GM12878 (cell line): ENCODE results near the gene GALNT6.

Source experiments
- CEBPB ChIP-seq, 2 experiments: fragments of 150-350 bp in 1 of 2; IDR thresholded peaks; 2 replicates each; pipeline ENCODE4 v1.6.1; 2012 to 2014; ENCODE audit warnings: low read depth in 2 of 2, low read length in 2 of 2, borderline replicate concordance in 1 of 2, inconsistent platforms in 1 of 2
- EZH2 ChIP-seq: IDR thresholded peaks from 2 replicates; pipeline ENCODE4 v1.6.1; 2012; ENCODE audit warnings: low read depth, mild to moderate bottlenecking, control low read depth, inconsistent platforms, low read length, borderline replicate concordance; ENCODE audit not compliant: control insufficient read depth
- MTA2 ChIP-seq: fragments of 450-650 bp; IDR thresholded peaks from 2 replicates; pipeline ENCODE4 v1.6.1; 2016; ENCODE audit warnings: low read depth, mild to moderate bottlenecking, moderate library complexity
- MYC ChIP-seq: IDR thresholded peaks from 2 replicates; pipeline ENCODE4 v1.6.1; 2011; ENCODE audit warnings: mild to moderate bottlenecking, low read length, moderate library complexity, inconsistent platforms; ENCODE audit not compliant: insufficient read depth, insufficient replicate concordance, insufficient read length, severe bottlenecking
- NFIC ChIP-seq: IDR thresholded peaks from 2 replicates; pipeline ENCODE4 v1.6.1; 2012; ENCODE audit warnings: low read depth, mild to moderate bottlenecking, inconsistent platforms, low read length, moderate library complexity
- NRF1 ChIP-seq: conservative IDR thresholded peaks from 2 replicates; pipeline ENCODE4 v1.6.1; 2011; ENCODE audit warnings: mild to moderate bottlenecking, low read depth, low read length, improper control_type of control experiment
- POLR2AphosphoS5 ChIP-seq: IDR thresholded peaks from 2 replicates; pipeline ENCODE4 v1.6.1; 2011; ENCODE audit warnings: mild to moderate bottlenecking, low read length, inconsistent platforms
- RCOR1 ChIP-seq: conservative IDR thresholded peaks from 2 replicates; pipeline ENCODE4 v1.6.1; 2012; ENCODE audit warnings: low read depth, low read length, improper control_type of control experiment
- TCF12 ChIP-seq: IDR thresholded peaks from 2 replicates; pipeline ENCODE4 v1.6.1; 2011; ENCODE audit warnings: low read depth, mild to moderate bottlenecking, low read length
- TF ChIP-seq, protein P1 (sequence below), 3 experiments: IDR thresholded peaks in 2 of 3; conservative IDR thresholded peaks in 1 of 3; 2 replicates each; pipeline ENCODE4 v1.5.1; 2011; ENCODE audit warnings: low read depth in 3 of 3, low read length in 3 of 3, mild to moderate bottlenecking in 3 of 3, control low read depth in 2 of 3, moderate library complexity in 2 of 3, inconsistent platforms in 1 of 3, mixed read lengths in 1 of 3; ENCODE audit not compliant: control insufficient read depth in 2 of 3, insufficient read depth in 1 of 3; ENCODE audit errors: extremely low read depth in 1 of 3
- TF ChIP-seq, protein P2 (sequence below): IDR thresholded peaks from 2 replicates; pipeline ENCODE4 v1.6.1; 2012; ENCODE audit warnings: low read depth, low read length, improper control_type of control experiment
- TF ChIP-seq, protein P3 (sequence below): fragments of 450-650 bp; IDR thresholded peaks from 2 replicates; pipeline ENCODE4 v1.6.1; 2017; ENCODE audit warnings: antibody characterized with exemption, mild to moderate bottlenecking, moderate library complexity
- TF ChIP-seq, protein P4 (sequence below): IDR thresholded peaks from 2 replicates; pipeline ENCODE4 v1.6.1; 2012; ENCODE audit warnings: mild to moderate bottlenecking, low read depth, low read length
- TF ChIP-seq, protein P5 (sequence below): IDR thresholded peaks from 2 replicates; pipeline ENCODE4 v1.6.1; 2011; ENCODE audit warnings: borderline replicate concordance, low read depth, mild to moderate bottlenecking, moderate library complexity, mixed read lengths, low read length; ENCODE audit not compliant: insufficient read depth; ENCODE audit errors: extremely low read length

DNA sequence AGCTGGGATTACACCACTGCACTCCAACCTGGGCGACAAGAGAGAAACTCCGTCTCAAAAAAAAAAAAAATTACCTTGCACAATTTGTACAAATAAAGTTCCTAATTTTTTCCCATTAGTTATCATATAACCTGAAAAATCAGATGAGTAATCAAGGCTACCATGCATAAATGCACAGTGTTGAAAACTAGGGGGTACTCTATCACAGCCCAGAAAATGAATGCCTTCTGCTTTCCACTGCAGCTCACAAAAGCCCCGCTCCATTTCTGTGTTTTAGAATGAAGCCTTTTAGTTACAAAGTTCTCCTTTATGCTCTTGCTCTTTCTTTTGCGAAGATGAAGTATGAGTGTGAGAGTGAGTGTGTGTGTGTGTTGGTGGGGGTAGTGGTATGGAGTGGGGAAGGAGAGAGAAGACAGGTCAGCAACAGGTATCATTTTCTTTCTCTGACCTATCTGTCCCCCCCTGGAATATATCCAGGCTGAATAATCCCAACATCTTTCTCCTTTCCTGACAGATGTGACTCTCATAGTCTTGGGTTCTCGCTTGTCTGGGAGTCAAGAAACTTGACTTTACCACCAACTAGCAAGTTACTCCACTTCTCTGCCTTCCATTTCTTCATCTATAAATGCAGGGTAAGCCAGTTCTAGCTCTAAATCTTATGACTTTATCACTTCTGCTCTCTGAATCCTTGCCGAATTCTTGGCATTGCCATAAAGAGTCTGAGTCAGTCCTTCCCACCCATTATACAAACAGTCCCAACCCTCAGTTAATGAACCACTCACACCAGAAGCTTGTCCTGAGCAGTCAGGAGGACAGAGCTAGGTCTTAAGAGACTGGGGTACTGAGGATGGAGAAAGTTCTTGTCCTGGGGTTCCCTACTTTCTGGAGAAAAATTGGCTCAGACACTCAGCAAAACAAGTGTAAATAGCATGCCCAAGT, 83.3 kb downstream of the GALNT6 start:
- no peak for TF ChIP-seq MTA2
- TF ChIP-seq, protein P1, sequence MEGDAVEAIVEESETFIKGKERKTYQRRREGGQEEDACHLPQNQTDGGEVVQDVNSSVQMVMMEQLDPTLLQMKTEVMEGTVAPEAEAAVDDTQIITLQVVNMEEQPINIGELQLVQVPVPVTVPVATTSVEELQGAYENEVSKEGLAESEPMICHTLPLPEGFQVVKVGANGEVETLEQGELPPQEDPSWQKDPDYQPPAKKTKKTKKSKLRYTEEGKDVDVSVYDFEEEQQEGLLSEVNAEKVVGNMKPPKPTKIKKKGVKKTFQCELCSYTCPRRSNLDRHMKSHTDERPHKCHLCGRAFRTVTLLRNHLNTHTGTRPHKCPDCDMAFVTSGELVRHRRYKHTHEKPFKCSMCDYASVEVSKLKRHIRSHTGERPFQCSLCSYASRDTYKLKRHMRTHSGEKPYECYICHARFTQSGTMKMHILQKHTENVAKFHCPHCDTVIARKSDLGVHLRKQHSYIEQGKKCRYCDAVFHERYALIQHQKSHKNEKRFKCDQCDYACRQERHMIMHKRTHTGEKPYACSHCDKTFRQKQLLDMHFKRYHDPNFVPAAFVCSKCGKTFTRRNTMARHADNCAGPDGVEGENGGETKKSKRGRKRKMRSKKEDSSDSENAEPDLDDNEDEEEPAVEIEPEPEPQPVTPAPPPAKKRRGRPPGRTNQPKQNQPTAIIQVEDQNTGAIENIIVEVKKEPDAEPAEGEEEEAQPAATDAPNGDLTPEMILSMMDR (IDR thresholded peaks at IDR 0.05 in 2 of 3, conservative IDR thresholded peaks at IDR 0.05 in 1 of 3; ENCODE audit: control insufficient read depth in 2 of 3, extremely low read depth in 1 of 3, insufficient read depth in 1 of 3, low read depth in 3 of 3, low read length in 3 of 3), result no peak
- no peak for TF ChIP-seq MYC
- TF ChIP-seq RCOR1, result no peak
- no peak for TF ChIP-seq NFIC
- TF ChIP-seq, protein P2, sequence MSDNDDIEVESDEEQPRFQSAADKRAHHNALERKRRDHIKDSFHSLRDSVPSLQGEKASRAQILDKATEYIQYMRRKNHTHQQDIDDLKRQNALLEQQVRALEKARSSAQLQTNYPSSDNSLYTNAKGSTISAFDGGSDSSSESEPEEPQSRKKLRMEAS, result no peak
- no peak for TF ChIP-seq TCF12
- TF ChIP-seq EZH2, result no peak
- no peak for TF ChIP-seq NRF1
- TF ChIP-seq, protein P3, sequence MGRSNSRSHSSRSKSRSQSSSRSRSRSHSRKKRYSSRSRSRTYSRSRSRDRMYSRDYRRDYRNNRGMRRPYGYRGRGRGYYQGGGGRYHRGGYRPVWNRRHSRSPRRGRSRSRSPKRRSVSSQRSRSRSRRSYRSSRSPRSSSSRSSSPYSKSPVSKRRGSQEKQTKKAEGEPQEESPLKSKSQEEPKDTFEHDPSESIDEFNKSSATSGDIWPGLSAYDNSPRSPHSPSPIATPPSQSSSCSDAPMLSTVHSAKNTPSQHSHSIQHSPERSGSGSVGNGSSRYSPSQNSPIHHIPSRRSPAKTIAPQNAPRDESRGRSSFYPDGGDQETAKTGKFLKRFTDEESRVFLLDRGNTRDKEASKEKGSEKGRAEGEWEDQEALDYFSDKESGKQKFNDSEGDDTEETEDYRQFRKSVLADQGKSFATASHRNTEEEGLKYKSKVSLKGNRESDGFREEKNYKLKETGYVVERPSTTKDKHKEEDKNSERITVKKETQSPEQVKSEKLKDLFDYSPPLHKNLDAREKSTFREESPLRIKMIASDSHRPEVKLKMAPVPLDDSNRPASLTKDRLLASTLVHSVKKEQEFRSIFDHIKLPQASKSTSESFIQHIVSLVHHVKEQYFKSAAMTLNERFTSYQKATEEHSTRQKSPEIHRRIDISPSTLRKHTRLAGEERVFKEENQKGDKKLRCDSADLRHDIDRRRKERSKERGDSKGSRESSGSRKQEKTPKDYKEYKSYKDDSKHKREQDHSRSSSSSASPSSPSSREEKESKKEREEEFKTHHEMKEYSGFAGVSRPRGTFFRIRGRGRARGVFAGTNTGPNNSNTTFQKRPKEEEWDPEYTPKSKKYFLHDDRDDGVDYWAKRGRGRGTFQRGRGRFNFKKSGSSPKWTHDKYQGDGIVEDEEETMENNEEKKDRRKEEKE, result no peak
- no peak for TF ChIP-seq POLR2AphosphoS5
- TF ChIP-seq CEBPB (IDR thresholded peaks at IDR 0.05; ENCODE audit: borderline replicate concordance in 1 of 2, low read depth in 2 of 2, low read length in 2 of 2), result no peak
- TF ChIP-seq, protein P4, sequence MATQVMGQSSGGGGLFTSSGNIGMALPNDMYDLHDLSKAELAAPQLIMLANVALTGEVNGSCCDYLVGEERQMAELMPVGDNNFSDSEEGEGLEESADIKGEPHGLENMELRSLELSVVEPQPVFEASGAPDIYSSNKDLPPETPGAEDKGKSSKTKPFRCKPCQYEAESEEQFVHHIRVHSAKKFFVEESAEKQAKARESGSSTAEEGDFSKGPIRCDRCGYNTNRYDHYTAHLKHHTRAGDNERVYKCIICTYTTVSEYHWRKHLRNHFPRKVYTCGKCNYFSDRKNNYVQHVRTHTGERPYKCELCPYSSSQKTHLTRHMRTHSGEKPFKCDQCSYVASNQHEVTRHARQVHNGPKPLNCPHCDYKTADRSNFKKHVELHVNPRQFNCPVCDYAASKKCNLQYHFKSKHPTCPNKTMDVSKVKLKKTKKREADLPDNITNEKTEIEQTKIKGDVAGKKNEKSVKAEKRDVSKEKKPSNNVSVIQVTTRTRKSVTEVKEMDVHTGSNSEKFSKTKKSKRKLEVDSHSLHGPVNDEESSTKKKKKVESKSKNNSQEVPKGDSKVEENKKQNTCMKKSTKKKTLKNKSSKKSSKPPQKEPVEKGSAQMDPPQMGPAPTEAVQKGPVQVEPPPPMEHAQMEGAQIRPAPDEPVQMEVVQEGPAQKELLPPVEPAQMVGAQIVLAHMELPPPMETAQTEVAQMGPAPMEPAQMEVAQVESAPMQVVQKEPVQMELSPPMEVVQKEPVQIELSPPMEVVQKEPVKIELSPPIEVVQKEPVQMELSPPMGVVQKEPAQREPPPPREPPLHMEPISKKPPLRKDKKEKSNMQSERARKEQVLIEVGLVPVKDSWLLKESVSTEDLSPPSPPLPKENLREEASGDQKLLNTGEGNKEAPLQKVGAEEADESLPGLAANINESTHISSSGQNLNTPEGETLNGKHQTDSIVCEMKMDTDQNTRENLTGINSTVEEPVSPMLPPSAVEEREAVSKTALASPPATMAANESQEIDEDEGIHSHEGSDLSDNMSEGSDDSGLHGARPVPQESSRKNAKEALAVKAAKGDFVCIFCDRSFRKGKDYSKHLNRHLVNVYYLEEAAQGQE, result no peak
- TF ChIP-seq, protein P5, sequence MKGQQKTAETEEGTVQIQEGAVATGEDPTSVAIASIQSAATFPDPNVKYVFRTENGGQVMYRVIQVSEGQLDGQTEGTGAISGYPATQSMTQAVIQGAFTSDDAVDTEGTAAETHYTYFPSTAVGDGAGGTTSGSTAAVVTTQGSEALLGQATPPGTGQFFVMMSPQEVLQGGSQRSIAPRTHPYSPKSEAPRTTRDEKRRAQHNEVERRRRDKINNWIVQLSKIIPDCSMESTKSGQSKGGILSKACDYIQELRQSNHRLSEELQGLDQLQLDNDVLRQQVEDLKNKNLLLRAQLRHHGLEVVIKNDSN, result no peak
